Activated T-cell treated with anti-CD3 and anti-CD28 coated beads for 48 hours (primary cell): ENCODE data around the gene OXLD1.
"Not testable (repeated sequence)": the region's sequence is repeated elsewhere in the genome, so short reads cannot be mapped to it uniquely, and the experiment has no call there.

Experiments
- DNase-seq: peaks from one replicate; pipeline ENCODE4 v3.0.0-alpha.2; 2020; ENCODE audit warnings: low read depth

OXLD1 gene

DNA sequence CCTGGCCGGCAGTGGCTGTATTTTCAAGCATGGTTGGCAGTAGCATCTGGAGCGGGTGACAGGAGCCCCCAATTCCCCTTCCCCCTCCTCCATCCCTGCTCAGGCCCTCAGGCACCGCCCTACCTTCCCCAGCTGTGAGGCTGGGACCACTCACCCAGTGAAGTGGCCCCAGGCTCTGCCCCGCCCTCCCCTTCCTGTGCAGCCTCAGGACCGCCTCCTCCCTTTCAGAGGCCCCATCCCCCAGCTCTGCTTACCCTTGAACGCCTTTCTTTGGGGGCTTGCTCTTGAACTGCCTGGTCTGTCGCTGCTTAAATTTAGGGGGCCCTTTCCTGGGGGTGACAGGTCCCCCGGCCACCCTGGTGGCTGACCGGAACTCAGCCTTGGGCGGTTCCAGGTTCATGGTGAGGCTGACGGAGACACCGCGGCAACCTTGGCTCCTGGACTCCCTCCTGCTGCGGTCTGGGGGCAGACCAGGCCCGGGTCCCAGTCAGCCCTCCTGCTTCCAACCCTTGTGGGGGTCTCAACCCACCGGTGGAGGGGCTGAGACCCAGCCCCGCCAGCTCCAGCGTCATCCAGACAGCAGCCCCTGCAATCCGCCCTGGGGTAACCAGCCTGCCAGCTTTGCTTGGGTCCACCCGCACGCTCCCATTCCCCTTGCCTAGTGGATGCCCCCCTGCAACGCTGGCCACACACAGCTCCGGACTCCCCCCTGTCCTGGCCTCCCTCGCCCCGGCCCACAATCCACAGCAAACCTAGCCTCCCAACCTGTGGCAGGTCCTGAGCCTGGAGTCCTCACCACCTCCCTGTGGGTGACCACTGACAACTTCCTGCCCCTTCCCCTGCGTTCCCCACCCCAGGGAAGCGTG lies 13.3 kb downstream of the OXLD1 start:
- no peak for DNase-seq

- DNase-seq, result no peak
Observed at GRCh38 chr17:81651692-81652091, 14.7 kb downstream of the OXLD1 start.

- DNase-seq, result no peak
Observed at GRCh38 chr17:81650951-81651350, 15.5 kb downstream of the OXLD1 start.

- no peak for DNase-seq
Observed at GRCh38 chr17:81648707-81649085, 17.7 kb downstream of the OXLD1 start.

DNA sequence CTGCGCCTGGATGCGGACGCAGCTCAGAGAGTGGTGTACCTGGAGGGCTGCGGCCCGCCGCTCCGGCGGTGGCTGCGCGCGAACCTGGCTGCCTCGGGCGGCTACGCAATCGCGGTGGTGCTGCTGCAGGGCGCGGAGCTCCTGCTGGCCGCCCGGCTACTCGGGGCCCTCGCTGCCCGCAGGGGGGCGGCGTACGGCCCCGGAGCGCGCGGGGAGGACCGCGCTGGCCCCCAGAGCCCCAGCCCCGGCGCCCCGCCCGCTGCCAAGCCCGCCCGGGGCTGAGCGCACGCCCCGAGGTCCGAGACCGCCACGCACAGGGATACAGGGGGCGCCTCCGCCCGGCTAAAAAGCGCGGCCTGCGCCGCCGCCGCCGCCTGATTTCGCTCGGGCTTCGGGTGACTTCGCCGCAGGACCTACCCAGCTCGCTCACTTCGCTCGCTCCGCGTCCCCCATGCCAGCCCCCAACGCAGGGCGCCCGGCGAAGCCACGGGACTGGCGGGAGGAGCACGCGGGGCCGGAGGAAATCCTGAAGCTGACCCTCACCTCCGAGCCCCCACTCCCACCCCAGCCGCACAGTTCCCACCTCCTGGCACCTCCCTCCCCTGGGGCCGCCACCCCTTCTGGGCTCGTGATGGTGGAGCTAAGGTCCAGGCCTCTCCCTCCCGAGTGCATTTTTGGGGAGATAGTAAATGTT lies 18.2 kb downstream of the OXLD1 start:
- no peak for DNase-seq

- no peak for DNase-seq
Observed at GRCh38 chr17:81647640-81648012, 18.8 kb downstream of the OXLD1 start.

DNA sequence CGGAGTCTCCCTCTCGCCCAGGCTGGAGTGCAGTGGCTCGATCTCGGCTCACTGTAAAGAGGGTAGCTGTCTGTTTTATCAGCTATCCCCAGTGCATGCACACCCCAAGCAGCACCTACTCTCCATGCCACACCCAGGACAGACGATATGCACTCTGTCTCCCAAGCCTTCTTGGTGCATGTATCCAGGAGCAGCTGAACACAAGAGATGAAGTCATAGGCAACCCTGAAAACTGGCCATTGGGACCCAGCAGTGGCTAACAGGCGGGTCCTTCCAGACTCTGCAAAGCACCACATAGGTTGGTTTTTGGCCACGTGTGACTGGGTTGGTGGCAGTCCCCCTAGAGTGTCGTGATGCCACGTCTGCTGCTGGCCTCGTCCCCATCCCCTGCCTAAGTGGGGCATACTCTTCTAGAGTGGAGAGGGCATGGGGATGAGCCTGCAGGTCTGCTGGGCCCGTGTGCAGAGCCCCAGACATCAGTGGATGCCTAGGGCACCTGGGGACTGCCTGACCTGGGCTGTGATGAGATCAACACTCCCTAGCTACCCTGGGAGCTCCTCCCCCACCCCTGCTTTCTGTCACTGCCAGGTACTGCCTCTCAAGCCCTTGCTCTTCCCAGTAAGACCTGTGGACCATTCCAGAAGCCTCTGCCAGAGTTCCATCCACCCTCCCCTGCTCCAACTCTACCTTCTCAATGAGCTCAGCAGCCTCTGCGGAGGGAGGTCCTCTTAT lies 19.4 kb downstream of the OXLD1 start:
- no peak for DNase-seq

DNA sequence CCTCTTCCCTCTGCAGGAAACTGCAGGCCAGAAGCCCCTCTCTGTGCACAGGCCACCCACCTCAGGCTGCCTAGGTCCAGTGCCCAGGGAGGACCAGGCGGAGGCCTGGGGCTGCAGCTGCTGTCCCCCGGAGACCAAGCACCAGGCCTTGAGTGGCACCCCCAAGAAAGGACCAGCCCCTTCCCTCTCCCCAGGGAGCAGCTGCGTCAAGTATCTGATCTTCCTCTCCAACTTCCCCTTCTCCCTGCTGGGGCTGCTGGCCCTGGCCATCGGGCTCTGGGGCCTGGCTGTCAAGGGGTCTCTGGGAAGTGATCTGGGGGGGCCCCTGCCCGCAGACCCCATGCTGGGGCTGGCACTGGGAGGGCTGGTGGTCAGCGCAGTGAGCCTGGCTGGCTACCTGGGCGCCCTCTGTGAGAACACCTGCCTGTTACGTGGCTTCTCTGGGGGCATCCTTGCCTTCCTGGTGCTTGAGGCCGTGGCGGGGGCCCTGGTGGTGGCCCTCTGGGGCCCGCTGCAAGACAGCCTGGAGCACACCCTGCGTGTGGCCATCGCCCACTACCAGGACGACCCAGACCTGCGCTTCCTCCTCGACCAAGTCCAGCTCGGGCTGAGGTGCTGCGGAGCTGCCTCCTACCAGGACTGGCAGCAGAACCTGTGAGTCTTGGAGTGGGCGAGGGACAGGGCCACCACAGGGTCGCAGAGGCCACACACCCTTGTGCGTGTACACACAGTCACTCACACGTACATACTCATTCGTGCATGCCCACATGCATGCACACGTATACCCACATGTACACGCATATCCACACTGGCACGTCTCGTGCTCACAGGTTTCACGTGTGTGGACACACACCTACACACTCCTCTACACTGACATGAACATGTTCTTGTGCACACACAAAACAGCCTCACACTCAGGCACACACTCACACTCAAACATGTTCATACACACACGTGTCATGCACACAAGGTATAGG lies 21.1 kb downstream of the OXLD1 start:
- DNase-seq, result no peak

DNA sequence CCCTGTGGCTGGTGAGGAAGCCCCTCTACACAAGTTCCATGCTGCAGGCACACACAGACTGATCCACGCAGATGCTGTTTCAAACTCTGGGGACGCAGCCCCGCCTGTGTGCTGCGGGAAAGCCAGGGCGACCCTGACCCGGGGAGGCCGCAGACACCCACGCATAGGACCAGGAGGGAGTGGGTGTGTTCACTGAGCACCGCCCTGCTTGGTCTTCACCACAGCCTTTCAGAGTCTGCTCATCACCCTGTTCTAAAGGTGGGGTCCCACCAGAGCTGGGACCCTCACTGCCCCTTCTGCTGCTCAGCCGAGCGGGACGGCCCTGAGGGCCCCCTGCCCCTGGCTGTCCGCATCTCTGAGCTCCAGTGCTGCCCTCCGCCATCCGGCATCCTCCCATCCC lies 21.9 kb downstream of the OXLD1 start:
- no peak for DNase-seq

GRCh38 chr17:81641825-81642489 lies 24.4 kb downstream of the OXLD1 start:
- DNase-seq, result no peak

- no peak for DNase-seq
Observed at GRCh38 chr17:81640011-81640410, 26.4 kb downstream of the OXLD1 start.

GRCh38 chr17:81638683-81639082 lies 27.7 kb downstream of the OXLD1 start:
- no peak for DNase-seq

DNA sequence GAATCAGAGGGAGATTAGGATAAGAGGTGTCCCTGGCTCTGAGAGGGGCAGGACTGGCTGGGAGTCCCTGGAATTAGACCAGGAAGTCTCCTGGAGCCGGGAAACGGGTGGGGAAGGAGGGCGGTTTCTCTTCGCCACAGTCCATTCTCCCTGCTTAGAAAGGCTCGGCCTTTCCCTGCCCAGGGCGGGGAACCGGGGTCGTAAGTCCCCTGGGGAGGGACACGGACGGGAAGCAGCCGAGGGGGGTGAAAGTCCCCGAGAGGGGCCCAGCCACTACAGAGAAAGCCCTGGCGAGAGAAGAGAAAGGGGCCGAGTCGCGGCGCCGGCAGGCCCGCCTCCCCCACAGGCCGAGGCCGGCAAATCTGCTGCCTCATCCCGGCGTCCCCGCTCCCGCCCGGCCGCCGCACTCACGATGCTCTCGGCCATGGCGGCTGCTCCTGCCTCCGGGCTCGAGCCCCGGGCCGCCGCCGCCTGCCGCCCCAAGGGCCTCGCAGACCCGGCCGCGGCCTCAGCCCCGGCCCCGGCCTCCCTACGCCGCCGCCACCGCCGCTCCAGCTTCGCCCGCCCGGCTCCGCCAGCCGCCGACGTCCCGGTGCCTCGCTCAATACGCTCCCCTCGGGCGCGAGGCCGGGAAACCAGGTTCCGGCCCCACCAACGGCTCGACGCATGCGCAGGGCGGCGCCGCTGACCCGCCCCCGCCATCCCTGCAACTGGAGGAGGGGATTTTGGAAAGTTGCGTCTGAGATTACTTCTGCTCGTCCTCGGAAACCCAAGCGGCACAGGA lies 29.7 kb downstream of the OXLD1 start, which contains the start of the genes NPLOC4 and TSPAN10:
TSS of gene NPLOC4 (minus strand) at position 608 of the 784 bp plus-strand sequence. CDS start at position 426, 182 bp downstream.
TSS of gene TSPAN10 (plus strand) at position 692 of the 784 bp plus-strand sequence. CDS start 5,217 bp downstream, outside the sequence.
- peak; percentile 90 for DNase-seq

- DNase-seq, result no peak
Observed at GRCh38 chr17:81635973-81636504, 30.4 kb downstream of the OXLD1 start.

DNA sequence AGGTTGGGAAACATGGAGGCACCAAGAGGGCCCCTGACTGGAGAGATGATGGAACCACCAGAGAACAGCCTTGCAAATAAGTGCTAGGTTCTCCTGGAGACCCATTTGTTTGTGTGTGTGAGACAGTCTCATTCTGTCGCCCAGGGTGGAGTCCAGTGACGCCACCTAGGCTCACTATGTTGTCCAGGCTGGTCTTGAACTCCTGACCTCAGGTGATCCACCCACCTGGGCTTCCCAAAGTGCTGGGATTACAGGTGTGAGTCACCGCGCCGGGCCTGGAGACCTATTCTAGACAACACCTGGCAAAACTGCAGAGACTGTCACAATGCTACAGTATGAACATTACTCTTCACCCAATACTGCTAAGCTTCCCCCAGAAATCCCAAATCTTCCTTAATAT lies 31.0 kb downstream of the OXLD1 start:
- DNase-seq, result no peak

- DNase-seq, result no peak
Observed at GRCh38 chr17:81631482-81631881, 34.9 kb downstream of the OXLD1 start.

DNA sequence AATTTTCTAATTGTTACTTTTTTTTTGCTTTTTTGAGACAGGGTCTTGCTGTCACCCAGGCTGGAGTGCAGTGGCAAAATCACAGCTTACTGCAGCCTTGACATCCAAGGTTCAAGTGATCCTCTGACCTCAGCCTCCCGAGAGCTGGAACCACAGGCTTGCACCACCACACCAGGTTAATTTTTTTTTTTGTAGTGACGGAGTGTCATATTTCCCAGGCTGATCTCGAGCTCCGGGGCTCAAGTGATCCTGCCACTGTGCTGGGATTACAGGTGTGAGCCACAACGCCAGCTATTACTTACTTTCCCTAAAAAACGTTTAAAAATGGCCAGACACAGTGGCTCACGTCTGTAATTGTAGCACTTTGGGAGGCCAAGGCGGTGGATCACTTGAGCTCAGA lies 36.1 kb downstream of the OXLD1 start:
- no peak for DNase-seq

- no peak for DNase-seq
Observed at GRCh38 chr17:81621494-81622130, 44.8 kb downstream of the OXLD1 start.

GRCh38 chr17:81618307-81618706 lies 48.1 kb downstream of the OXLD1 start:
- DNase-seq, result not testable (repeated sequence)
